ENCODE measurements around the gene VAV1.

DNA sequence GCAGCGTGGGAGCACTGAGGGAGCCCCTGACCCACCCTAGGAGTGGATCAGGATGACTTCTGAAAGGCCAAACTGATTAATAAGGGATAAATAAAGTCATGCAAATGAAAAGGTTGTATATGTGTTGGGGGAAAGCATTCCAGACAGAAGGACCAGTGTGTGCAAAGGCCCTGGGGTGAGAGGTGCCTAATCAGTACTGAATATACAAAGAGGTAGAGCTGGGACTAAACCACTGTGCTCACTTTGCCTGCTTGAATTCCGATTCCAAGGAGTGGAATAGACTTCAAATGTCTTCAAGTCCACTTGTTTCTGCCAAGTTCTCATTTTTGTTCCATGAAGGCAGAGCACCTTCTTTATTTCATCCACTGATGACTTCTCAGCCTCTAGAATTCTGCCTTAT lies 82.2 kb downstream of the VAV1 start:
- TF ChIP-seq EZH2 (IDR thresholded peaks at IDR 0.05; ENCODE audit: borderline replicate concordance, insufficient read depth, low read length, poor library complexity, severe bottlenecking) (no peak), RAD21 (conservative IDR thresholded peaks at IDR 0.05) (no peak), EP300 (conservative IDR thresholded peaks at IDR 0.05; ENCODE audit: poor library complexity, severe bottlenecking) (no peak), POLR2AphosphoS5 (IDR thresholded peaks at IDR 0.05) (no peak), SMC3 (conservative IDR thresholded peaks at IDR 0.05; ENCODE audit: poor library complexity) (no peak), MXI1 (conservative IDR thresholded peaks at IDR 0.05; ENCODE audit: poor library complexity, severe bottlenecking) (no peak)
- TF ChIP-seq, protein P1, sequence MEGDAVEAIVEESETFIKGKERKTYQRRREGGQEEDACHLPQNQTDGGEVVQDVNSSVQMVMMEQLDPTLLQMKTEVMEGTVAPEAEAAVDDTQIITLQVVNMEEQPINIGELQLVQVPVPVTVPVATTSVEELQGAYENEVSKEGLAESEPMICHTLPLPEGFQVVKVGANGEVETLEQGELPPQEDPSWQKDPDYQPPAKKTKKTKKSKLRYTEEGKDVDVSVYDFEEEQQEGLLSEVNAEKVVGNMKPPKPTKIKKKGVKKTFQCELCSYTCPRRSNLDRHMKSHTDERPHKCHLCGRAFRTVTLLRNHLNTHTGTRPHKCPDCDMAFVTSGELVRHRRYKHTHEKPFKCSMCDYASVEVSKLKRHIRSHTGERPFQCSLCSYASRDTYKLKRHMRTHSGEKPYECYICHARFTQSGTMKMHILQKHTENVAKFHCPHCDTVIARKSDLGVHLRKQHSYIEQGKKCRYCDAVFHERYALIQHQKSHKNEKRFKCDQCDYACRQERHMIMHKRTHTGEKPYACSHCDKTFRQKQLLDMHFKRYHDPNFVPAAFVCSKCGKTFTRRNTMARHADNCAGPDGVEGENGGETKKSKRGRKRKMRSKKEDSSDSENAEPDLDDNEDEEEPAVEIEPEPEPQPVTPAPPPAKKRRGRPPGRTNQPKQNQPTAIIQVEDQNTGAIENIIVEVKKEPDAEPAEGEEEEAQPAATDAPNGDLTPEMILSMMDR (IDR thresholded peaks at IDR 0.05; ENCODE audit: poor library complexity, severe bottlenecking): no peak
- TF ChIP-seq, protein P2, sequence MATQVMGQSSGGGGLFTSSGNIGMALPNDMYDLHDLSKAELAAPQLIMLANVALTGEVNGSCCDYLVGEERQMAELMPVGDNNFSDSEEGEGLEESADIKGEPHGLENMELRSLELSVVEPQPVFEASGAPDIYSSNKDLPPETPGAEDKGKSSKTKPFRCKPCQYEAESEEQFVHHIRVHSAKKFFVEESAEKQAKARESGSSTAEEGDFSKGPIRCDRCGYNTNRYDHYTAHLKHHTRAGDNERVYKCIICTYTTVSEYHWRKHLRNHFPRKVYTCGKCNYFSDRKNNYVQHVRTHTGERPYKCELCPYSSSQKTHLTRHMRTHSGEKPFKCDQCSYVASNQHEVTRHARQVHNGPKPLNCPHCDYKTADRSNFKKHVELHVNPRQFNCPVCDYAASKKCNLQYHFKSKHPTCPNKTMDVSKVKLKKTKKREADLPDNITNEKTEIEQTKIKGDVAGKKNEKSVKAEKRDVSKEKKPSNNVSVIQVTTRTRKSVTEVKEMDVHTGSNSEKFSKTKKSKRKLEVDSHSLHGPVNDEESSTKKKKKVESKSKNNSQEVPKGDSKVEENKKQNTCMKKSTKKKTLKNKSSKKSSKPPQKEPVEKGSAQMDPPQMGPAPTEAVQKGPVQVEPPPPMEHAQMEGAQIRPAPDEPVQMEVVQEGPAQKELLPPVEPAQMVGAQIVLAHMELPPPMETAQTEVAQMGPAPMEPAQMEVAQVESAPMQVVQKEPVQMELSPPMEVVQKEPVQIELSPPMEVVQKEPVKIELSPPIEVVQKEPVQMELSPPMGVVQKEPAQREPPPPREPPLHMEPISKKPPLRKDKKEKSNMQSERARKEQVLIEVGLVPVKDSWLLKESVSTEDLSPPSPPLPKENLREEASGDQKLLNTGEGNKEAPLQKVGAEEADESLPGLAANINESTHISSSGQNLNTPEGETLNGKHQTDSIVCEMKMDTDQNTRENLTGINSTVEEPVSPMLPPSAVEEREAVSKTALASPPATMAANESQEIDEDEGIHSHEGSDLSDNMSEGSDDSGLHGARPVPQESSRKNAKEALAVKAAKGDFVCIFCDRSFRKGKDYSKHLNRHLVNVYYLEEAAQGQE (IDR thresholded peaks at IDR 0.05; ENCODE audit: borderline replicate concordance): no peak
